Muscle layer of duodenum (tissue), 2 donors: ENCODE measurements around the gene NPIPA5.
"Not testable (repeated sequence)": the region's sequence is repeated elsewhere in the genome, so short reads cannot be mapped to it uniquely, and the experiment has no call there.

Experiments
- H3K27ac ChIP-seq: one replicate; pipeline ENCODE4 v1.7.0; 2013; ENCODE audit warnings: mild to moderate bottlenecking, low read length
- H3K27me3 ChIP-seq: one replicate; pipeline ENCODE4 v1.7.0; 2013; ENCODE audit warnings: low read depth, mild to moderate bottlenecking, control low read depth, low read length
- H3K36me3 ChIP-seq, 2 donors: one replicate each; pipeline ENCODE4 v1.7.0; 2013; ENCODE audit warnings: low read length in 2 of 2, control low read depth in 1 of 2, mild to moderate bottlenecking in 1 of 2; ENCODE audit not compliant: insufficient read depth in 2 of 2, control insufficient read depth in 1 of 2
- H3K4me1 ChIP-seq, 2 donors: one replicate each; pipeline ENCODE4 v1.7.0; 2013; ENCODE audit warnings: low read length in 2 of 2, mild to moderate bottlenecking in 2 of 2, control low read depth in 1 of 2, moderate library complexity in 1 of 2; ENCODE audit not compliant: insufficient read depth in 2 of 2, control insufficient read depth in 1 of 2
- H3K4me3 ChIP-seq, 2 donors: one replicate each; pipeline ENCODE4 v1.7.0; 2013; ENCODE audit warnings: low read length in 2 of 2, low read depth in 1 of 2, mild to moderate bottlenecking in 1 of 2
- H3K9me3 ChIP-seq, 2 donors: one replicate each; pipeline ENCODE4 v1.7.0; 2013; ENCODE audit warnings: low read length in 2 of 2, control low read depth in 1 of 2, mild to moderate bottlenecking in 1 of 2; ENCODE audit not compliant: control insufficient read depth in 1 of 2
- donor health status: healthy.

The NPIPA5 gene

DNA sequence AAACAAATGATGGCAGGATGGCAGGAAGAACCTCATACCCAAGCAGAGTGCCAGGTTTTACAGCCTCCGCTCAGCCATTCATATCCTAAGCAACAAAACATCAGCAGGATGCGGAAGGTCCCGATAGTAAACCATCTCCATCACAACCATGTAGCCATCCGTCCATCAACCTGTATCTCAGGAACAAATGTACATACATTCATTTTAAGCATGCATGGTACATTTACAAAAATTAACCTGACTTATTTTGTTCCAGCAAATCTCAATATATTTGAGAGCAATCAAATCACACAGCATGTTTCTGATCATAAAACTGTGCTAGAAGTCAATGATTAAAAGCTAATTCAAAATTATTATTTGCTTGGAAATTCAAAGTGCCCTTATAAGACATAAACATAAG lies at the start of gene NPIPA5:
NPIPA5 (minus strand) TSS at position 101 of the 400 bp plus-strand sequence; CDS start at position 101, 0 bp downstream.
- not testable (repeated sequence) for H3K36me3 ChIP-seq, H3K4me1 ChIP-seq

DNA sequence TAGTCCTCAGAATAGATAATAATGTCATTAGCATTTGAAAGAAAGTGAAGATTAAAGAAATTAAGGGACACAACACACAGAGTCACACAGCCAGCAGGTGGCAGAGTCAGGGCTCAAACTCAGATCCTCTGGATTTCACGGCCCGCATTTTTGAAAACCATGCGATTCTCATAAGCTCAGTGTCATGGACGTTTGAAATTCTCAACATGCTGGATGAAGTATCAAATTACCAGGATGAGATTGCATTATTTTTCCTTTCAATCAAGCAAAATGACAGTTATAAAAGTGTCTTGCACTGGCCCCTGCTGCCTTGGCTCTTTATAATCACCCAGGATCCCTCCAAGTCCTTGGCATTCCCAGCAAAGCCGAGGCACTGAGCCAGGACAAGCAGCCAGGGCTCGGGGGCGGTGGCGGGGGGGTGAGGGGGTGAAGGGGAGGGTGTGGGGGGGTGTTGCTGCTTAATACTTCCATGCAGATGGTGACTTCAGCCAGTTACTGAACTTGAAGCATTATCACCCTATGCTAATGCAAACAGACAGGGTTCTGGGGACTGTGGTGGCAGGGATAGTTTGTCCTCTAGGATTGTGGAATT lies 49.6 kb upstream of the NPIPA5 start:
- Histone ChIP-seq H3K4me3 (no peak overlapping the region), H3K4me1 (no peaks in the 10 kb centered on the region), H3K27me3 (no peaks in the 10 kb centered on the region), H3K9me3 (no peaks in the 10 kb centered on the region), H3K36me3 (no peaks in the 10 kb centered on the region), H3K27ac (no peak overlapping the region)

More for the DNA sequence above, at the start of gene NPIPA5:
- not testable (repeated sequence) for H3K27ac ChIP-seq, H3K4me3 ChIP-seq, H3K9me3 ChIP-seq, H3K27me3 ChIP-seq

DNA sequence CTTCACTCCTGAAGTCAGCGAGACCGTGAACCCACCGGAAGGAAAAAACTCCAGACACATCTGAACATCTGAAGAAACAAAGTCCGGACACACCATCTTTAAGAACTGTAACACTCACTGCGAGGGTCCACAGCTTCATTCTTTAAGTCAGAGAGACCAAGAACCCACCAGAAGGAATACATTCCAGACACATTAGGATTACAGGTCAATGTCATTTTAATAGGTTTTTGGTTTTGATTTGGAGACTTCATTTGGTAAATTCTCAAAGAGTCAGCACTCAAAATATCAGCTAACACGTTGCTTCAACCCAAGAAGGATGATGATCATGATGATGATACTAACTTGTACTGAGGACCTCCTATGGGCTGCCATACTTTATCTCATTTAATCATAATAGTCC lies 48.7 kb upstream of the NPIPA5 start:
- no peak overlapping the region for H3K4me3 ChIP-seq
- no peaks in the 10 kb centered on the region for H3K27me3 ChIP-seq
- no peaks in the 10 kb centered on the region for H3K4me1 ChIP-seq
- H3K9me3 ChIP-seq = no peaks in the 10 kb centered on the region
- H3K36me3 ChIP-seq = no peaks in the 10 kb centered on the region
- H3K27ac ChIP-seq = no peak overlapping the region

DNA sequence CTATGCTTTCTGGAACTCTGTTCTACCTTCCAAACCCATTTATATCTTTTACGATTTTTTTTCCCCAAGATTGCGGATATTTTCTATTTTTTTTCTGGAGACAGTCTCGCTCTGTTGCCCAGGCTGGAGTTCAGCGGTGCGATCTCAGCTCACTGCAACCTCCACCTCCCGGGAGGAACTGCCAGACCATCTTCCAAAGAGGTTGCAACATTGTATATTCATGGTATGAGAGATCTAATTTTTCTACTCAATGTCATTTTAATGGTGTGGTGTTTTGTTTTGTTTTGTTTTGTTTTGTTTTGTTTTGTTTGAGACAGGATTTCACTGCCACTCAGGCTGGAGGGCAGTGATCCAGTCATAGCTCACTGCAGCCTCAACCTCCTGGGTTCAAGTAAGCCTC lies 47.8 kb upstream of the NPIPA5 start:
- Histone ChIP-seq H3K4me1 (no peaks in the 10 kb centered on the region), H3K27ac (no peak overlapping the region), H3K4me3 (no peak overlapping the region), H3K27me3 (no peaks in the 10 kb centered on the region), H3K9me3 (no peaks in the 10 kb centered on the region), H3K36me3 (no peaks in the 10 kb centered on the region)

DNA sequence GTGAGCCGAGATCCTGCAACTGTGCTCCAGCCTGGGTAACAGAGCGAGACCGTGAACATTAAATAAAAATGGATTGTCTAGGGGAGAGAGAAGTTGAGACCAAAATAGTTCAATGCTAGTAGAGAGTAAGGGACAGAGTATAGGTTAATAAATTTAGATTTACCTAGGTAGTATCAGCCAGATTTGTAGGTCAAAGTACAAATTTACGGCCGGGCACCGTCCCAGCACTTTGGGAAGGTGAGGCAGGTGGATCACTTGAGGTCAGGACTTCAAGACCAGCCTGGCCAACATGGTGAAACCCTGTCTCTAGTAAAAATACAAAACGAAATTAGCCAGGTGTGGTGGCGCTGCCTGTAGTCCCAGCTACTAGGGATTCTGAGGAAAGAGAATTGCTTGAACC lies 44.1 kb upstream of the NPIPA5 start:
- H3K36me3 ChIP-seq = no peaks in the 10 kb centered on the region
- H3K4me3 ChIP-seq = no peak overlapping the region
- H3K27me3 ChIP-seq = no peaks in the 10 kb centered on the region
- no peaks in the 10 kb centered on the region for H3K9me3 ChIP-seq
- no peaks in the 10 kb centered on the region for H3K4me1 ChIP-seq
- no peak overlapping the region for H3K27ac ChIP-seq

DNA sequence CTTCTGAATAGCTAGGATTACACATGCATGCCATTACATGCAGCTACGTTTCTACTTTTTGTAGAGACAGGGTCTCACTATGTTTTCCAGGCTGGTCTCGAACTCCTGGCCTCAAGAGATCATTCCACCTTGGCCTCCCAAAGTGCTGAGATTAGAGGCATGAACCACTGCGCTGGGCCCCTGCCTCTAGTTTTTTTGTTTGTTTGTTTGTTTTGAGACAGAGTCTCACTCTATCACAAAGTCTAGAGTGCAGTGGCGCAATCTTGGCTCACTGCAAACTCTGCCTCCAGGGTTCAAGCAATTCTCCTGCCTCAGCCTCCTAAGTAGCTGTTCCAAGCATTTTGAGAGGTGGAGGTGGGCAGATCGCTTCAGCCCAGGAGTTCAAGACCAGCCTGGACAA lies 43.6 kb upstream of the NPIPA5 start:
- H3K4me1 ChIP-seq, H3K27me3 ChIP-seq, H3K36me3 ChIP-seq, H3K27ac ChIP-seq, H3K9me3 ChIP-seq, H3K4me3 ChIP-seq: not testable (repeated sequence)

DNA sequence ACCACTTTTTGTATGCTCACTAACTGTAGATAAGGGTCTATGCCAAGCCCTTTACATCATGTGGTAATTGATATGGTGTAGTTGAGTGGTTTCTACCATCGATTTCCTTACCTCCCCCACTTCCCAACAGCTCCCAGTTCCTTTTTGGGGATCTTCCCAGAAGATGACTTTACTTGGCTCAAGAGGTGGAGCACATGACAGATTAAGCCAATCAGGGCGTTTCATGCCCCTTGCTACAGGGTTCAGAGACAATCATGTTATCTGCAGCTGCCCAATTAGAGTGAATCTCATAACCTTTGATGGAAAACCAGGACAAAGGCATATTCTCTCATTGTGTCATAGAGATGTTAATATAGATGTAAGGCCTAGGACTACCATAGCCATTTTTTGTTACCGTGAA lies 40.1 kb upstream of the NPIPA5 start:
- no peaks in the 10 kb centered on the region for H3K9me3 ChIP-seq
- H3K4me3 ChIP-seq = no peak overlapping the region
- H3K4me1 ChIP-seq = no peaks in the 10 kb centered on the region
- no peaks in the 10 kb centered on the region for H3K36me3 ChIP-seq
- no peak overlapping the region for H3K27ac ChIP-seq
- H3K27me3 ChIP-seq = no peaks in the 10 kb centered on the region

DNA sequence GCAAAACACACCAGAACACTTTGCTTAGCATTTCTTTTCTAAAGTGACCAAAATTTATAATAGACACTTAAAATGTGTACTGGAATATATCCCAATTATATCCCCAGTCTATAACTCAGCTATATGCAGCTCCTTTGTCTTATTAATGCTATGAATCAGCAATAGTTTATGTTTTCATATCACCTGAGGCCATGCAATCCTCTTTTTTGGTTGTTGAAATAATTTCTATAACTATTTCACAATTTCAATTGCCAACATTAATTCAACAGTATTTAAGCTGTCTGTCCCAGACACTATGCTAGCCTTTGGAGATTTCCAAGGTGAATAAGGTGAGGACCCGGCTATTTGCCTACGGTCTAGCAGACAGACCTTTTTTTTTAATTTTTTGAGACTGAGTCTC lies 39.1 kb upstream of the NPIPA5 start:
- H3K4me3 ChIP-seq = no peak overlapping the region
- H3K27ac ChIP-seq = no peak overlapping the region
- H3K27me3 ChIP-seq = no peaks in the 10 kb centered on the region
- no peaks in the 10 kb centered on the region for H3K4me1 ChIP-seq
- no peaks in the 10 kb centered on the region for H3K9me3 ChIP-seq
- H3K36me3 ChIP-seq = no peaks in the 10 kb centered on the region

DNA sequence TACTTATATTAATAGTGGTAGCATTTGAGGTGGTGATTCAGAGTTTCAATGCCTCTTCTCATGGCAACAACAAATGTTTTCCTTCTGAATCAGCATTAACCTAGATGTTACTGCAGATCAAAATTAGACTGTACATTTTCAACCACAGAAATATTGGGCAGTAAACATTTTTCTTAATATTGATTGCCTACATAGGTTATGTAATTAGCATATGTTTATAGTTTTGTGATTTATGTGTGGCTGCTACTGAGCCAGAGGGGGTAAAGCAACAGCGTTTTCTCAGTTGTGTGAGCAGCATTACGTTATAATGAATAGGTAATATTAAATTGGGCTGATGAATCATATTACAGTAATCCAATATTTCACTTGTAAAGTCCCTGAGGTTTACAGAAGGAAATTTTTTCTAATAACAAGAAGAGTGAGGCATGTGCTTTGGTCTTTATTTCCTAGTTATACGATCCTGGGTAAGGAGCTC lies 37.5 kb upstream of the NPIPA5 start:
- Histone ChIP-seq H3K27me3 (no peaks in the 10 kb centered on the region), H3K4me1 (no peaks in the 10 kb centered on the region), H3K9me3 (no peaks in the 10 kb centered on the region), H3K27ac (no peak overlapping the region), H3K36me3 (no peaks in the 10 kb centered on the region), H3K4me3 (no peak overlapping the region)

DNA sequence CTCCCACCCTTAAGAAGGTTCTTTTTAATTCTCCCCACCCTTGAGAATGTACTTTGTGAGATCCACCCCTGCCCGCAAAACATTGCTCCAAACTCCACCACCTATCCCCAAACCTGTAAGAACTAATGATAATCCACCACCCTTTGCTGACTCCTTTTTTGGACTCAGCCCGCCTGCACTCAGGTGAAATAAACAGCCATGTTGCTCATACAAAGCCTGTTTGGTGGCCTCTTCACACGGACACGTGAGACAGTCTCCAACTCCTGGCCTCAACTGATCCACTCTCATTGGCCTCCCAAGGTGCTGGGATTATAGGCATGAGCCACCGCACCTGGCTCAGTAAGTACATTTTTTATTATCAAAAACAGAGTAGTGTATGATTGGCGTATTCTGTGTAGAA lies 31.4 kb upstream of the NPIPA5 start:
- not testable (repeated sequence) for H3K27me3 ChIP-seq, H3K4me1 ChIP-seq, H3K36me3 ChIP-seq, H3K9me3 ChIP-seq, H3K27ac ChIP-seq, H3K4me3 ChIP-seq

DNA sequence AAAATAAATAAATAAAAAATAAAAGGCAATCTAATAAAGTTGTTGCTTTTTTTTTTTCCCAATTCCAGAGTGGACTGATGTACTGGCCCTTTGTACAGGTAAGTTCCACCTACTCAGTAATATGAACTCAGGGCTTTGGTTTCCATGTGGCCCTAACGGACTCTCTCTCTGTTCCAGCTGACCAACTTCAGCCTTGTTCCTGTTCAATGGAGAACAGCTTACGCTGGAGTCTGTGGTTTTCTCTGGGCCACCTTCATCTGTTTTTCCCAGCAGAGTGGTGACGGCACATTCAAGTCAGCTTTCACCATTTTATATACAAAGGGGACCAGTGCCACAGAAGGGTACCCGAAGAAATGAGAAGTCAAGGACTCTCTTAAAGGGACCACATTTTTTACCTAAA lies 29.7 kb upstream of the NPIPA5 start:
- H3K27ac ChIP-seq, H3K36me3 ChIP-seq, H3K9me3 ChIP-seq, H3K4me1 ChIP-seq, H3K27me3 ChIP-seq, H3K4me3 ChIP-seq: not testable (repeated sequence)

DNA sequence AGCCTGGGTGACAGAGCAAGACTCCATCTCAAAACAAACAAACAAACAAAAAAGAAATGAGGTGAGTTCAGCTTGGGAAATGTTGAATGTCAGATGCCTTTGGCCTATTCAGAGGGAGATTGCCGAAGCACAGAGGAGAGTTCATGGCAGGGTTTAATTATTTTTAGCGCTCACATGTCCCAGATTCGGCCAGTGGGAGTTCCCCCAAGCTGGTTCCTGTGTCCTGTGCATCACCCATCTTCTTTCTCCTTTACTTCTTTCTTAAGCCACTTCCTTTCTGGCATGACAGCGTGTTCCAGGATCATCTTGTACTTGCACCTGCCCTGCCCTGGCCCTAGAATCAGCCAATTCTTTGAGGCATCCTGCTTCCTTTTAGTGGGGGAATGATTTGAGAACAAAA lies 26.7 kb upstream of the NPIPA5 start:
- Histone ChIP-seq H3K4me1 (no peaks in the 10 kb centered on the region), H3K36me3 (peaks cover 0 to 8% of the 10 kb centered on the region in 2 donors), H3K27me3 (no peaks in the 10 kb centered on the region), H3K4me3 (no peak overlapping the region), H3K9me3 (no peaks in the 10 kb centered on the region), H3K27ac (no peak overlapping the region)
